HepG2 (cell line): ENCODE measurements around the gene CDC42EP3. TPM values are rescaled to one million over a fixed set of nuclear protein-coding genes. Genes with fewer than 3 reads are reported as not detected.

Experiments
- ATAC-seq: fragments of 200-7000 bp; cut with Tn5 transposase; 3 replicates; pipeline ENCODE4 v1.9.1; 2020; ENCODE audit warnings: mild to moderate bottlenecking, moderate library complexity
- BruUV-seq: library from RNA; stranded (reverse); fragments of 400-500 nt; replicated peaks from 2 replicates; lab custom pipeline; 2021; lab: Mats Ljungman, UMichigan
- CTCF ChIA-PET: fragments of 300-600 bp; formaldehyde crosslinking; extraction: SDS; loops from one replicate; lab custom pipeline; 2021; ENCODE audit warnings: low total read pairs, inconsistent platforms, low intra/inter-chr PET ratio; lab: Yijun Ruan, JAX
- POLR2A ChIA-PET: fragments of 350-600 bp; sonication (Branson Sonifier 250); formaldehyde crosslinking; loops from one replicate; lab custom pipeline; 2020; ENCODE audit warnings: antibody characterized with exemption, inconsistent platforms; lab: Yijun Ruan, JAX
- DNase-seq: peaks from one replicate; pipeline ENCODE4 v3.0.0-alpha.2; 2015; ENCODE audit warnings: low spot score
- FAIRE-seq: peaks from 3 replicates; lab custom pipeline; 2011; peaks lifted over from hg19 to GRCh38; lab: Jason Lieb, UNC
- H2AFZ ChIP-seq: one replicate; pipeline ENCODE4 v1.6.1; 2011; ENCODE audit warnings: low read length, inconsistent platforms
- H3K27ac ChIP-seq: fragments of 300-600 bp; 3 replicates; pipeline ENCODE4 v1.8.0; 2011; ENCODE audit warnings: mixed run types, mild to moderate bottlenecking, mixed read lengths, low read length, inconsistent platforms; ENCODE audit not compliant: insufficient read depth; ENCODE audit errors: extremely low read length
- H3K27me3 ChIP-seq, 2 experiments: fragments of 200-600 bp in 1 of 2; 2 replicates in 1 of 2; 3 replicates in 1 of 2; pipeline versions ENCODE4 v1.6.0 to v1.8.0; 2011; ENCODE audit warnings: low read length in 2 of 2, mild to moderate bottlenecking in 2 of 2, moderate library complexity in 2 of 2, inconsistent platforms in 1 of 2; ENCODE audit not compliant: insufficient read depth in 2 of 2, control insufficient read depth in 1 of 2
- H3K36me3 ChIP-seq, 2 experiments: fragments of 200-600 bp in 1 of 2; replicated peaks in 1 of 2; 2 replicates in 1 of 2; 3 replicates in 1 of 2; pipeline versions ENCODE4 v1.5.1 to v1.8.0; 2011; ENCODE audit warnings: low read length in 2 of 2, inconsistent platforms in 1 of 2; ENCODE audit not compliant: insufficient read depth in 2 of 2, control insufficient read depth in 1 of 2
- H3K4me1 ChIP-seq: 2 replicates; pipeline ENCODE4 v1.5.1; 2012; ENCODE audit warnings: low read length, inconsistent platforms; ENCODE audit not compliant: insufficient read depth
- H3K4me2 ChIP-seq: 2 replicates; pipeline ENCODE4 v1.6.0; 2011; ENCODE audit warnings: low read depth, low read length, inconsistent platforms
- H3K4me3 ChIP-seq, 3 experiments: fragments of 200-600 bp in 1 of 3; sonication (generic), shearing (Covaris generic) in 1 of 3; replicated peaks in 1 of 3; 2 replicates each; pipeline ENCODE4 v1.5.1; 2011 to 2016; ENCODE audit warnings: low read length in 3 of 3, inconsistent platforms in 2 of 3, low read depth in 2 of 3, mild to moderate bottlenecking in 2 of 3, control low read depth in 1 of 3, mixed read lengths in 1 of 3; ENCODE audit not compliant: insufficient read depth in 1 of 3
- H3K79me2 ChIP-seq: one replicate; pipeline ENCODE4 v1.6.1; 2011; ENCODE audit warnings: low read length, inconsistent platforms; ENCODE audit not compliant: insufficient read depth
- H3K9ac ChIP-seq: 2 replicates; pipeline ENCODE4 v1.6.0; 2011; ENCODE audit warnings: mild to moderate bottlenecking, low read depth, low read length, inconsistent platforms; ENCODE audit not compliant: insufficient read depth
- H3K9me3 ChIP-seq: 2 replicates; pipeline ENCODE4 v1.5.1; 2012; ENCODE audit warnings: mild to moderate bottlenecking, low read length
- H4K20me1 ChIP-seq: 2 replicates; pipeline ENCODE4 v1.6.0; 2011; ENCODE audit warnings: inconsistent platforms, mild to moderate bottlenecking, low read length, moderate library complexity; ENCODE audit not compliant: insufficient read depth
- RAD51 ChIP-seq: fragments of 450-650 bp; IDR thresholded peaks from 2 replicates; pipeline ENCODE4 v1.6.1; 2016; ENCODE audit warnings: borderline replicate concordance
- ZBTB38 ChIP-seq: sonication (generic); formaldehyde crosslinking; IDR thresholded peaks from 2 replicates; pipeline ENCODE4 v1.5.1; 2020; ENCODE audit warnings: mild to moderate bottlenecking, missing genetic modification reagents
- ZMYM4 ChIP-seq: sonication (generic); formaldehyde crosslinking; IDR thresholded peaks from 2 replicates; pipeline ENCODE4 v1.8.1; 2023; ENCODE audit warnings: mild to moderate bottlenecking, missing genetic modification reagents
- ZNF460 ChIP-seq: sonication (generic); formaldehyde crosslinking; IDR thresholded peaks from 2 replicates; pipeline ENCODE4 v1.5.1; 2020; ENCODE audit warnings: missing genetic modification reagents, mild to moderate bottlenecking, borderline replicate concordance
- ZNF879 ChIP-seq: sonication (generic); formaldehyde crosslinking; IDR thresholded peaks from 2 replicates; pipeline ENCODE4 v1.8.1; 2023; ENCODE audit warnings: missing genetic modification reagents
- WGBS: methylation state at CpG from one replicate; pipeline ENCODE4 v1.1.6; 2017; ENCODE audit warnings: low lambda C conversion rate; 5-methylcytosine and 5-hydroxymethylcytosine counted together
- in situ Hi-C: cut with HindIII; loops from 2 replicates; pipeline ENCODE4 v1.10.0; 2017; ENCODE audit warnings: low pct_unique_long_range_greater_than_20kb; ENCODE audit not compliant: extremely low pct_ligation_motif_present
- intact Hi-C: fragments of 100-400 bp; cut with micrococcal nuclease; formaldehyde crosslinking; loops from one replicate; pipeline ENCODE4 v1.10.0; 2022; ENCODE audit not compliant: unreplicated experiment
- polyA plus RNA-seq, 8 experiments: library from polyadenylated mRNA; depleted of rRNA in 3 of 8; stranded (reverse) in 7 of 8; unstranded in 1 of 8; fragments of >200 nt; fragmentation: Illumina TruSeq in 4 of 8; extraction: Trizol in 4 of 8; gene quantifications; 2 replicates each; pipeline versions ENCODE4 v1.2.1 to v1.2.3, GENCODE V29; 2011 to 2016; ENCODE audit warnings: low read depth in 4 of 8, missing spikeins in 1 of 8, mixed read lengths in 1 of 8; ENCODE audit not compliant: insufficient read depth in 1 of 8
- total RNA-seq, 5 experiments: library from RNA; depleted of rRNA; stranded (reverse); fragments of >200 nt; fragmentation: Illumina TruSeq; extraction: Trizol; gene quantifications; 2 replicates each; pipeline ENCODE4 v1.2.3, GENCODE V29; 2016; ENCODE audit warnings: low read depth in 1 of 5
- TF ChIP-seq, protein P1 (sequence below), 2 experiments: sonication (generic) in 1 of 2; formaldehyde crosslinking in 1 of 2; IDR thresholded peaks; 2 replicates each; pipeline versions ENCODE4 v1.5.1 to v1.6.1; 2011 to 2020; ENCODE audit warnings: borderline replicate concordance in 1 of 2, low read depth in 1 of 2, low read length in 1 of 2, mild to moderate bottlenecking in 1 of 2, missing genetic modification reagents in 1 of 2, moderate library complexity in 1 of 2
- TF ChIP-seq, protein P2 (sequence below): sonication (generic); formaldehyde crosslinking; IDR thresholded peaks from 2 replicates; pipeline ENCODE4 v1.4.0; 2020; ENCODE audit warnings: mild to moderate bottlenecking, missing genetic modification reagents
- TF ChIP-seq, protein P3 (sequence below): sonication (generic); formaldehyde crosslinking; conservative IDR thresholded peaks from 2 replicates; pipeline ENCODE4 v1.8.0; 2022; ENCODE audit warnings: low read depth, missing genetic modification reagents

The CDC42EP3 gene
- total and polyA plus RNA-seq, 2 of the 13 experiments (the other 11 are each of a cell fraction or from before 2014, with no cell fraction given) = 0.01 TPM; not detected in 1

DNA sequence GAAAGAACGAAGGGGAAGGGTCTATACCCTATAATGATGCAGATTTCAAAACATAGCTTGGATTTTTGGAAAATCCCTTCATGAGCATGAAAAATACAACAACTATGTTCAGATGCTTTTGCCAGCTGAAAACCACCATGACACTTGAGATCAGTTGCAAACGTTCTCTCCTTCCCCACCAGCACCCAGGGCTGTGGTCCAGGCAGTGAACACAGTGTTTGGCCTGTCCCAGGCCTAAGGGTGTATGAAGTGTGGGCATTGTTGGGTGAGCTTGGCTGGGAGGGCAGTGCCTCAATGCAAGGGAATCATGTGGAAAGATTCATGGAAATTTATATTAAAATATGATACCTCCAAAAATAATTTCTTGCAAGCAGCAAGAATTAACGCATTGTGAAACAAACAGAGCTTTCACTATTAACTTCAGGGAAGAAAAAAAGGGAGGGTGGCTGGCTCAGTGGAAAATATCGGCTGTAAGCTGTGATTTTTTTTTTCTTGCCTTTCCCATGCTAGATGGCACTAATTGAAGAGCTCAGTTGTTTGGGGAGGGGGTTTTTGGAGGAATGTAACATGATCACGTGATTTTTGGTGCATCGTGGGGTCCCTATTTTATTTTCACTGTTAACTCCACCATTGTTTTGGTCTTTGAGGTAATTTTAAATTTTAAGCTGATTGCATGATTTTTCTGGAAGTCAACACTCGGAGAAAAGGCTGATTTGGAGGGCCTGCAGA lies 52.0 kb downstream of the CDC42EP3 start:
- FAIRE-seq (no peak), ATAC-seq (no peak), DNase-seq (no peak)
- intact Hi-C loops = no loop called here
- Histone ChIP-seq H3K27ac (no peak overlapping the region), H3K27me3 (peaks cover 0 to 10% of the 10 kb centered on the region in 2 experiments; a peak in 1 of 5 replicates), H3K4me3 (no peak overlapping the region), H3K9ac (no peak overlapping the region)
- CTCF ChIA-PET = no interaction called here
- TF ChIP-seq ZNF879 (CRISPR knock-in tag) (no peak), RAD51 (peak; percentile 83)
- TF ChIP-seq, protein P1, sequence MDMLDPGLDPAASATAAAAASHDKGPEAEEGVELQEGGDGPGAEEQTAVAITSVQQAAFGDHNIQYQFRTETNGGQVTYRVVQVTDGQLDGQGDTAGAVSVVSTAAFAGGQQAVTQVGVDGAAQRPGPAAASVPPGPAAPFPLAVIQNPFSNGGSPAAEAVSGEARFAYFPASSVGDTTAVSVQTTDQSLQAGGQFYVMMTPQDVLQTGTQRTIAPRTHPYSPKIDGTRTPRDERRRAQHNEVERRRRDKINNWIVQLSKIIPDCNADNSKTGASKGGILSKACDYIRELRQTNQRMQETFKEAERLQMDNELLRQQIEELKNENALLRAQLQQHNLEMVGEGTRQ (IDR thresholded peaks at IDR 0.05; ENCODE audit: low read depth, low read length) = peak; percentile 38; the same call in 1 of the 2 replicates
- TF ChIP-seq, protein P1 (CRISPR knock-in tag; IDR thresholded peaks at IDR 0.05; ENCODE audit: borderline replicate concordance) = no peak
- TF ChIP-seq, all 625 proteins: peak for 2
- H3K4me1 ChIP-seq = no peaks in the 10 kb centered on the region
- no peak overlapping the region for H2AFZ ChIP-seq
- in situ Hi-C loops = no loop called here
- no TSS peak for BruUV-seq
- H4K20me1 ChIP-seq = no peaks in the 10 kb centered on the region
- WGBS = 2% methylated on average over 7 of the region's 7 CpGs
- H3K9me3 ChIP-seq = no peaks in the 10 kb centered on the region
- H3K79me2 ChIP-seq = no peaks in the 10 kb centered on the region
- H3K36me3 ChIP-seq = no peaks in the 10 kb centered on the region
- POLR2A ChIA-PET = no interaction called here
- no peak overlapping the region for H3K4me2 ChIP-seq

DNA sequence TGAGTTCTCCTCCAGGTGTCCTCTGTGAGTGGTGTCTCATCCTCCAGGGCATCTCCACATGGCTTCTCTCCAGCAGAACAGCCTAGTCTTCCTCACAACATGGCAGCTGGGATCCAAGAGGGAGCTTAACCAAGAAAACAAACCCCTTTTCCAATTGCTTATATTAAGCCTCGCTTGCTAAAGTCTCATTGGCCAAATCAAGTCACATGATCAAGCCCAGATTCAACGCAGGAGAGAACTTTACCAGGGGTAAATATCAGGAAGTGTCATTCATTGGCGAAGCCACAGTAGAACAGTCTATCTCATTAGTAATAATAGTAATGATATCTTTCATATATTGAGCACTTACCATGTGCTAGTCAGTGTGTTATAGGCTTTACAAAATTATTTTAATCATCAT lies 53.1 kb downstream of the CDC42EP3 start:
- 6% methylated on average over 3 of the region's 3 CpGs for WGBS
- ATAC-seq (no peak), DNase-seq (no peak), FAIRE-seq (no peak)
- in situ Hi-C loops (no loop called here), intact Hi-C loops (no loop called here)
- no TSS peak for BruUV-seq
- H3K27me3 ChIP-seq = 0 out of 5 replicates have a peak, but pooled peaks cover 0 to 4% of the 10 kb centered on the region in 2 experiments
- H2AFZ ChIP-seq = no peak overlapping the region
- H3K4me3 ChIP-seq = no peak overlapping the region
- CTCF ChIA-PET = no interaction called here
- H3K9ac ChIP-seq = no peak overlapping the region
- no peaks in the 10 kb centered on the region for H3K9me3 ChIP-seq
- no peaks in the 10 kb centered on the region for H4K20me1 ChIP-seq
- POLR2A ChIA-PET = no interaction called here
- H3K4me2 ChIP-seq = no peak overlapping the region
- H3K36me3 ChIP-seq = no peaks in the 10 kb centered on the region
- H3K4me1 ChIP-seq = no peaks in the 10 kb centered on the region
- no peaks in the 10 kb centered on the region for H3K79me2 ChIP-seq
- no peak overlapping the region for H3K27ac ChIP-seq
- TF ChIP-seq ZMYM4 (CRISPR knock-in tag) (no peak), ZBTB38 (CRISPR knock-in tag) (no peak), ZNF460 (CRISPR knock-in tag) (no peak)
- TF ChIP-seq, protein P2, sequence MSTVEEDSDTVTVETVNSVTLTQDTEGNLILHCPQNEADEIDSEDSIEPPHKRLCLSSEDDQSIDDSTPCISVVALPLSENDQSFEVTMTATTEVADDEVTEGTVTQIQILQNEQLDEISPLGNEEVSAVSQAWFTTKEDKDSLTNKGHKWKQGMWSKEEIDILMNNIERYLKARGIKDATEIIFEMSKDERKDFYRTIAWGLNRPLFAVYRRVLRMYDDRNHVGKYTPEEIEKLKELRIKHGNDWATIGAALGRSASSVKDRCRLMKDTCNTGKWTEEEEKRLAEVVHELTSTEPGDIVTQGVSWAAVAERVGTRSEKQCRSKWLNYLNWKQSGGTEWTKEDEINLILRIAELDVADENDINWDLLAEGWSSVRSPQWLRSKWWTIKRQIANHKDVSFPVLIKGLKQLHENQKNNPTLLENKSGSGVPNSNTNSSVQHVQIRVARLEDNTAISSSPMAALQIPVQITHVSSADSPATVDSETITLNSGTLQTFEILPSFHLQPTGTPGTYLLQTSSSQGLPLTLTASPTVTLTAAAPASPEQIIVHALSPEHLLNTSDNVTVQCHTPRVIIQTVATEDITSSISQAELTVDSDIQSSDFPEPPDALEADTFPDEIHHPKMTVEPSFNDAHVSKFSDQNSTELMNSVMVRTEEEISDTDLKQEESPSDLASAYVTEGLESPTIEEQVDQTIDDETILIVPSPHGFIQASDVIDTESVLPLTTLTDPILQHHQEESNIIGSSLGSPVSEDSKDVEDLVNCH (CRISPR knock-in tag) = no peak
- TF ChIP-seq, protein P3, sequence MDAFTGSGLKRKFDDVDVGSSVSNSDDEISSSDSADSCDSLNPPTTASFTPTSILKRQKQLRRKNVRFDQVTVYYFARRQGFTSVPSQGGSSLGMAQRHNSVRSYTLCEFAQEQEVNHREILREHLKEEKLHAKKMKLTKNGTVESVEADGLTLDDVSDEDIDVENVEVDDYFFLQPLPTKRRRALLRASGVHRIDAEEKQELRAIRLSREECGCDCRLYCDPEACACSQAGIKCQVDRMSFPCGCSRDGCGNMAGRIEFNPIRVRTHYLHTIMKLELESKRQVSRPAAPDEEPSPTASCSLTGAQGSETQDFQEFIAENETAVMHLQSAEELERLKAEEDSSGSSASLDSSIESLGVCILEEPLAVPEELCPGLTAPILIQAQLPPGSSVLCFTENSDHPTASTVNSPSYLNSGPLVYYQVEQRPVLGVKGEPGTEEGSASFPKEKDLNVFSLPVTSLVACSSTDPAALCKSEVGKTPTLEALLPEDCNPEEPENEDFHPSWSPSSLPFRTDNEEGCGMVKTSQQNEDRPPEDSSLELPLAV (CRISPR knock-in tag) = no peak
